ENCODE measurements around the gene LHX2. TPM values are rescaled to one million over a fixed set of nuclear protein-coding genes. Genes with fewer than 3 reads are reported as not detected.

The LHX2 gene
- total and polyA plus RNA-seq, 2 of the 13 experiments (the other 11 are each of a cell fraction or from before 2014, with no cell fraction given): not detected

DNA sequence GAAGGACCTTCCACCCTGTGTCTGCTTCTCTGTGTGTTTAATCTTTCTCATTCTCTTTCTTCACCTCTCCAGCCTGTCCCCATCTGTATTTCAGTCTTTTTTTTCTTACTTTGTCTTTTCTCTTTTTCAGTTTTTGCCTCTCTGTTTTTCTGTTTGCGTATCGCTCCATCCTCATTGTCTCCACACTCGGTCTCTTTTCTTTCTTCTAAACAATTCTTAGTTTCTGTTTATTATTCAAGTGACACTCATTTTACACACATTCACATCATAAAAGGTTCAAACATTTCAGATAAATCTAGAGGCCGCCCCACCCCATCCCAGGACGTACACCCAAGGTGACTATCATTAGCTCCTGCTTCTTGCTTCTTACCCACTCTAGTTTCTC is 9.8 kb downstream of the LHX2 start (continued):
- TF ChIP-seq, protein P1, sequence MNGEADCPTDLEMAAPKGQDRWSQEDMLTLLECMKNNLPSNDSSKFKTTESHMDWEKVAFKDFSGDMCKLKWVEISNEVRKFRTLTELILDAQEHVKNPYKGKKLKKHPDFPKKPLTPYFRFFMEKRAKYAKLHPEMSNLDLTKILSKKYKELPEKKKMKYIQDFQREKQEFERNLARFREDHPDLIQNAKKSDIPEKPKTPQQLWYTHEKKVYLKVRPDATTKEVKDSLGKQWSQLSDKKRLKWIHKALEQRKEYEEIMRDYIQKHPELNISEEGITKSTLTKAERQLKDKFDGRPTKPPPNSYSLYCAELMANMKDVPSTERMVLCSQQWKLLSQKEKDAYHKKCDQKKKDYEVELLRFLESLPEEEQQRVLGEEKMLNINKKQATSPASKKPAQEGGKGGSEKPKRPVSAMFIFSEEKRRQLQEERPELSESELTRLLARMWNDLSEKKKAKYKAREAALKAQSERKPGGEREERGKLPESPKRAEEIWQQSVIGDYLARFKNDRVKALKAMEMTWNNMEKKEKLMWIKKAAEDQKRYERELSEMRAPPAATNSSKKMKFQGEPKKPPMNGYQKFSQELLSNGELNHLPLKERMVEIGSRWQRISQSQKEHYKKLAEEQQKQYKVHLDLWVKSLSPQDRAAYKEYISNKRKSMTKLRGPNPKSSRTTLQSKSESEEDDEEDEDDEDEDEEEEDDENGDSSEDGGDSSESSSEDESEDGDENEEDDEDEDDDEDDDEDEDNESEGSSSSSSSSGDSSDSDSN (CRISPR knock-in tag; IDR thresholded peaks at IDR 0.05): no peak
- TF ChIP-seq SMYD3 (CRISPR knock-in tag; IDR thresholded peaks at IDR 0.05): no peak

DNA sequence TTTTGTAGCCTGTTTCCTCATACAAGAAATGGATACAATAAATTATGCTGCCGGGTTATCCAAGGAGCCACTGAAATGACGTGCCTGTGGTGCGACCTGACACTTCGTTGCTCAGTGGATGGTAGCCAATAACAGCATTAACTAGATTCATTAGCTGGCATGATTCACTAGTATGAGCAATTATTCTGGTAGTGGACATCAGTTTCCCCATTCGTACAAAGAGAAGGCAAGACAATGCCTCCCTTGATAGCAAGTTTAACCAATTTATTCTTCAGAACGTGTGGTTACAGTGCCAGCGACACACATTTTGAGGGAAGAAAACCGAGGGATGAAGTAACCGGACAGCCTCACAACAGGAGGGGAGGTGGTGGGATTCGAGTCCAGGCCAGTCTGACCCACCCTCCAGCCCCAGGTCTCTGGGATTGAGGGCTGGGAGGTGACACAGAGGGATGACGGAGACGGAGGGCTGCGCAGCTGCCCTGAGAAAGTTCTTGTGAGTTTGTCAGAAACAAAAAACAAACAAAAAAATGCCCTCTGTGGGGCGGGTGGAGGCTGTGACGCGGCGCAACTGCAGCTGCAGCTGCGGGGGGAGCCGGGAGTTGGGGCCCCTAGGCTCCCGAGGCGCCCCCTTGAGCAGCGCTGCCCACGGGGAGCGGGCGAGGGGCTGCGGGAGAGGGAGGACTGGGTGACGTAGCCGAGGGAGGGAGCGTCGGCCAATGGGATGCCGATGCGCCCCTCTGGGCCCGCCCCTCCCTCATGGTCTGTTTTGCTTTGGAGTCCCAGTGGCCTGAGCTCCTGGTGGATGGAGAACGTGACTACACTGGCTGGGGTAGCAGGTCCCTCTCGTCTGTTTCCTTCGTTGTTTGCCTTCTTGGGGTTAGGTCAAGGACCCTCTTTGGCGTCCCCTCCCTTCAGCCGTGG is 10.9 kb downstream of the LHX2 start:
- peak overlapping the region in 1 of 3 experiments; percentile 27; a peak in 1 of 6 replicates for H3K4me3 ChIP-seq (replicated peaks in 1 of 3; ENCODE audit: insufficient read depth in 1 of 3, low read depth in 2 of 3, low read length in 3 of 3)
- 0 out of 2 replicates have a peak, but pooled peaks cover 4% of the 10 kb centered on the region for H4K20me1 ChIP-seq (ENCODE audit: insufficient read depth, low read length)
- peak overlapping the region; percentile 51; the same call in 1 of the 2 replicates for H3K4me2 ChIP-seq (ENCODE audit: low read depth, low read length)
- FAIRE-seq: no peak
- POLR2A ChIA-PET: no interaction called here
- H3K79me2 ChIP-seq (ENCODE audit: insufficient read depth, low read length): no peaks in the 10 kb centered on the region
- H2AFZ ChIP-seq (ENCODE audit: low read length): no peak overlapping the region
- CTCF ChIA-PET (ENCODE audit: low intra/inter-chr PET ratio, low total read pairs): no interaction called here
- in situ Hi-C loops (cut with HindIII; ENCODE audit: extremely low pct_ligation_motif_present, low pct_unique_long_range_greater_than_20kb): no loop called here
- DNase-seq (ENCODE audit: low spot score): peak; percentile 24
- peaks cover 22 to 67% of the 10 kb centered on the region in 2 experiments for H3K27me3 ChIP-seq (ENCODE audit: control insufficient read depth in 1 of 2, insufficient read depth in 2 of 2, low read length in 2 of 2)
- BruUV-seq (replicated peaks): no TSS peak
- no peak overlapping the region for H3K9ac ChIP-seq (ENCODE audit: insufficient read depth, low read depth, low read length)
- no peaks in the 10 kb centered on the region for H3K36me3 ChIP-seq (replicated peaks in 1 of 2; ENCODE audit: control insufficient read depth in 1 of 2, insufficient read depth in 2 of 2, low read length in 2 of 2)
- 15% methylated on average over 24 of the region's 38 CpGs for WGBS (ENCODE audit: low lambda C conversion rate)
- peaks cover 22% of the 10 kb centered on the region for H3K4me1 ChIP-seq (ENCODE audit: insufficient read depth, low read length)
- no peak overlapping the region for H3K27ac ChIP-seq (ENCODE audit: extremely low read length, insufficient read depth, low read length)
- no peaks in the 10 kb centered on the region for H3K9me3 ChIP-seq (ENCODE audit: low read length)
- peak; percentile 86 for ATAC-seq
- intact Hi-C loops (cut with micrococcal nuclease; ENCODE audit: unreplicated experiment): no loop called here
- TF ChIP-seq SUZ12 (IDR thresholded peaks at IDR 0.05; ENCODE audit: low read depth, low read length) (no peak), ZNF263 (CRISPR knock-in tag; IDR thresholded peaks at IDR 0.05) (no peak; the same call in 1 of the 2 replicates), NFYC (CRISPR knock-in tag; IDR thresholded peaks at IDR 0.05) (peak; percentile 66), REL (CRISPR knock-in tag; conservative IDR thresholded peaks at IDR 0.05) (no peak), CREB1 (IDR thresholded peaks at IDR 0.05) (peak; percentile 48; the same call in 1 of the 2 replicates), CREB1 (CRISPR knock-in tag; IDR thresholded peaks at IDR 0.05) (no peak), SP1 (IDR thresholded peaks at IDR 0.05) (no peak), SP1 (CRISPR knock-in tag; IDR thresholded peaks at IDR 0.05) (0 out of 2 replicates have a peak, but pooled peaks have one; percentile 15), ZNF296 (CRISPR knock-in tag; conservative IDR thresholded peaks at IDR 0.05) (no peak), HOXA3 (CRISPR knock-in tag; IDR thresholded peaks at IDR 0.05) (no peak), FOSL2 (CRISPR knock-in tag; IDR thresholded peaks at IDR 0.05) (no peak), EZH2 (conservative IDR thresholded peaks at IDR 0.05; ENCODE audit: low read depth, low read length) (peak; percentile 80; the same call in 1 of the 2 replicates), ATF6 (CRISPR knock-in tag; conservative IDR thresholded peaks at IDR 0.05) (no peak), PATZ1 (CRISPR knock-in tag; IDR thresholded peaks at IDR 0.05) (peak; percentile 19; the same call in 1 of the 2 replicates), PHF21A (CRISPR knock-in tag; IDR thresholded peaks at IDR 0.05) (0 out of 2 replicates have a peak, but pooled peaks have one; percentile 23), ZSCAN30 (CRISPR knock-in tag; IDR thresholded peaks at IDR 0.05) (no peak)

Measured in HepG2 (cell line).